Left renal pelvis (tissue), 4 donors: ENCODE measurements around the gene CCDC28A. TPM values are rescaled to one million over a fixed set of nuclear protein-coding genes. Genes with fewer than 3 reads are reported as not detected.

Experiments used
- DNase-seq, 4 donors: peaks; one replicate each; pipeline ENCODE4 v3.0.0-alpha.2; 2013; ENCODE audit warnings: low read depth in 4 of 4, low spot score in 3 of 4
- polyA plus RNA-seq, 4 donors: library from polyadenylated mRNA; unstranded; fragments of 120-200 nt; gene quantifications; one replicate each; pipeline ENCODE4 v1.2.1, GENCODE V29; 2013; ENCODE audit not compliant: insufficient read length in 4 of 4

Gene CCDC28A
- polyA plus RNA-seq, 4 donors, result 17.2 to 29.2 (median 28.2) TPM

DNA sequence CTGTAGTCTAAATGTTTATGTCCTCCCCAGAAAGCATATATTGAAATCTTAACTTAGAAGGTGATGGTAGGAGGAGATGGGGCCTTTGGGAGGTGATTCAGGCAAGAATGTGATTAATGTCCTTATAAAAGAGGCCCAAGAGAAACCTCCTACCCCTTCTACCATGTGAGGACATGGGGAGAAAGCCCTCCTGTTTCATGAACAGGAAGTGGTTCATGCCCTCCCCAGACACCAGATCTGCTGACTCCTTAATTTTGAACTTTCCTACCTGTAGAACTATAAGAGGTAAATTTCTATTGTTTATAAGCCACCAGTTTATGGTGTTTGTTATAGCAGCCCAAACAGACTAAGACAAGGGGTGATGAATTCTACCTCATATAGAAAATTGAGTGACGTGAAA lies 13.6 kb downstream of the CCDC28A start:
- DNase-seq, result no peak

DNA sequence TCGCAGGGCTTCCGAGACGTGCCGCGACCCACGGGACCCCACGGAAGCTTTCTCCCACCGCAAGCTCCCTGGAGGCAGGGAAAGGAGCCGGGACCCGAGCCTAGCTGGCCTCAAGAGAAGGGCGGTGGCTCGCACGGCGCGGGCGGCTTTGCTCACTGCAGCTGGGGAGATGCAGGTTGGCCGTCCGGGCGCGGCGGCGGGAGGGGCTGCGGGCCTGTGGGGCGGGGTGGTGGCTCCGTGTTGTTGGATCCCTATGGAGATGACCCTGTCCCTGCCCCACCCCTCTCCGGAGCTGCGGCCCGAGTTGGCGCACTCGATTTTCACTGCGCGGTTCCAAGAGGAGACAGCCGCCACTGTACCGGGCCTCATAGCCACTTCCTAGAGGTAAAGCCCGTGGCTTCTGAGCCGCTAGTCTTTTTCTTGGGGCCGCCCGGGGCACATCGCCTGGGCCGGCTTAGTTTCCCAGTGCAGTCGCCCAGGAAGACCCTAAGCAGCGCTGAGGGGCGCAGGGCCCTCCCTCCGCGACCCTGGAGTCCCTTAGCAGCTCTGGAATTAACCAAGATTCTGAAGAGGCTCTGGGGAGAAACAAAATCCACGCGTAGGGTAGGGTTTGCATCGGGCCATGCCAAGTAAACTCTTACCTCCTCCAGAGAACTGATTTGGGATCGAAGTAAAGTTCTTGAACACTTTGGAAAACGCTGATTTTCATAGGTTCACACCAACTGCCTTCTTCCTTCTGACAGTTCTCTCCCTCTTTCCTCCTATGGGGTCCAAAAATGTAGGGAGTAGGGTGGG lies 22.4 kb downstream of the CCDC28A start, which contains the start of gene ECT2L:
TSS of gene ECT2L (plus strand) at position 279 of the 795 bp plus-strand sequence. CDS start 17,188 bp downstream, outside the sequence.
- DNase-seq, result peak in 1 of 4 donors; percentile 24

DNA sequence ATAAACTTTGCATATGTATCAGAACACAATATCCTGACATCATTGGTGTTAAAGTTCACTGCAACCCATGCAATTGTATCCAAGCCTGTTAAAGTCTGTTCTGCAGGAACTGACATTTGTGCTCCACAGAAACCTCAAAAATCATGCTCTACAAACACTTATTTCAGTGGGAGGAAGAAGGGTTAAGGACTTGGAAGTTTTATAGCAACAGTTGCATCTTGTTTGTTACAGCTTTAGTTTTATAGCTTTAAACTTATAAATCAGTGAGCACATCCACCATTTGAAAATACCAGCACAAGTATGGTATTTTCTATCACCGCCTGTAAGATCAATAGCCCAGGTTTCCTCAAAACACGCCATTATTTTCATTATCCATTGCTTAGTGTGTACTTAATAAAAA lies 23.2 kb downstream of the CCDC28A start:
- DNase-seq, result no peak

DNA sequence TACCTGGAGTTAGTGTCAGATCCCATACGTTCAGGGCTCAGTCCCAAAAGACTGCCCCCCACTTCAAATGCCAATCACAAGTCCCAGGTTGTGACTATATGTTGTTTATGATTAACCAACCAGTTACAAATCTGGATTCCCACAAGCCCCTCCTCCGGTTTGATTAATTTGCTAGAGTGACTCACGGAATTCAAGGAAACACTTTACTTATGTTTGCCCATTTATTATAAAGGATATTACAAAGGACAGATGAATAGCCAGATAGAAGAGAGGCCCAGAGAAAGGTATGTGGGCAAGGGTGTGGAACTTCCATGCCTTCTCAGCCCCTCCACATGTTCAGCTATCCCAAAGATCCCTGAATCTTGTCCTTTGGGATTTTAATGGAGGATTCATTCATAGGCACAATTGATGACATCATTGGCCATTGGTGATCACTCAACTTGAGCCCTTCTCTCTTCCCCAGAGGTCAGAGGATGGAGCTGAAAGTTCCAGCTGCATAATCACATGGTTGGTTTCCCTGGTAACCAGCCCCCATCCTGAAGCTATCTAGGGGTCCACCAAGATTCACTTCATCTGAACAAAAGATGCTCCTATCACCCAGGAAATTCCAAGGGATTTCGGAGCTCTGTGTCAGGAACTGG lies 24.4 kb downstream of the CCDC28A start:
- DNase-seq, result no peak

DNA sequence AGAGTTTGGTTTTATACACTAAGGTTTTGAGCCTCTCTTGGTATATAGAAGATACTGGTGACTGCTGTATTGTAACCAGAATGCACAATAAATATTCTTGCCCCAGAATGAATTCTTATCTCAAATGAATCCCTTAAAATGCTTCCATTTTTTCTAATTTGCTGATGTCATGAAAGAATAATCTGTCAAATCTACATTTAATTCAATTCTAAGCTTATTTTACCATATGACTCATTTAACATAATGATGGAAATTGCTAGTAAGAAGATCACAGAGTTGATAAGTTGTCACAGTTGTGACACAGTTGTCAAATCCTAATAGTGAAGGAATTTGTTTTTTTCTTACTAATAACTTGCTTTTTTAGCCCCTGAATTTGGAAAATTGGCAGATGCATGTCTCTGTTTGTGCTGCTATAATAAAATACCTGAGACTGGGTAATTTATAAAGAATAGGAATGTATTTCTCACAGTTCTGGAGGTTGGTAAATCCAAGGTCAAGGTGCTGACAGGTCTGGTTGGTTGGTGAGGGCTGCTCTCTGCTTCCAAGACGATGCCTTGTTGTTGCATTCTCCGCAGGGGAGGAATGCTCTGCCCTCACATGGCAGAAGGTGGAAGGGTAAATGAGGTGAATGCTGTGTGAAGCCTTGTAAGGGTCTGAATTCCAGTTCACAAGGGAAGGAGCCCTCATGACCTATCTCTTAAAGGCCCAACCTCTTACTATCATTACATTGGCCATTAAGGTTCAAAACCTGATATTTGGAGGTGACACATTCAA lies 27.0 kb downstream of the CCDC28A start:
- no peak for DNase-seq

DNA sequence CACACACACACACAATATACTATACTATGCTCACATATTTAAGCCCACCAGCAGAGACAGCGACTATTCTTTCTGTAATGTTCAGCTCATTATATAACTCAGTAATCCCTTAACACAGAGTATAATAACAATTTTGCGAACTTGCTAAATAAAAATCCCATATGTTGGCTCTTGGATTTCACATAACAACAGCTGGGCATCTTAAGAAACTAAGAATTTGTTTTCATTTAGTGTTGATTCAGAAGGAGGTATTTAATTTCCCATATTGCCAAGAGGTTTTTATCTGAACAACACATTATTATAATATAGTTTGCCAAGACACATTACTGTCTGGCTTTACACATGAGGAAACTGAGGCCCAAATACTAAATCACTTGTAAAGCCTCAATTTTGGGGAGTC lies 29.8 kb downstream of the CCDC28A start:
- DNase-seq, result no peak

DNA sequence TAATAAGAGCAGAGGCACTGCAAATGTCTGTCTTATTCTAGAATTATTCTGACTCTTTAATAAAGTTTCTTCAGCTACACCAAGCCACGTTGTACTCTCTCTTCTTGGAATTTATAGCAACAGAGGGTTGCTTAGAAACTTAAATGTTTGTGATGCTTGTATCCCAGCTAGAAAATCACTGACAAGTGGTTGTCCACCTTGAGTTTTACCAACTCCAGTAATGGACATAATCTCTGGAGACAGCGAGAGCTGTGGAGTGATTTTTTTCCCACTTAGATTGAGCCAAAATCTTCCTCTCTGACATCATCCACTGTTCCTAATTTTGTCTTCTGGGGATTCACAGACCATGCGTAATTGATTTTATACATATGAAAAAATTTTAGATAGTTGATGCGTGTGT lies 30.3 kb downstream of the CCDC28A start:
- no peak for DNase-seq

DNA sequence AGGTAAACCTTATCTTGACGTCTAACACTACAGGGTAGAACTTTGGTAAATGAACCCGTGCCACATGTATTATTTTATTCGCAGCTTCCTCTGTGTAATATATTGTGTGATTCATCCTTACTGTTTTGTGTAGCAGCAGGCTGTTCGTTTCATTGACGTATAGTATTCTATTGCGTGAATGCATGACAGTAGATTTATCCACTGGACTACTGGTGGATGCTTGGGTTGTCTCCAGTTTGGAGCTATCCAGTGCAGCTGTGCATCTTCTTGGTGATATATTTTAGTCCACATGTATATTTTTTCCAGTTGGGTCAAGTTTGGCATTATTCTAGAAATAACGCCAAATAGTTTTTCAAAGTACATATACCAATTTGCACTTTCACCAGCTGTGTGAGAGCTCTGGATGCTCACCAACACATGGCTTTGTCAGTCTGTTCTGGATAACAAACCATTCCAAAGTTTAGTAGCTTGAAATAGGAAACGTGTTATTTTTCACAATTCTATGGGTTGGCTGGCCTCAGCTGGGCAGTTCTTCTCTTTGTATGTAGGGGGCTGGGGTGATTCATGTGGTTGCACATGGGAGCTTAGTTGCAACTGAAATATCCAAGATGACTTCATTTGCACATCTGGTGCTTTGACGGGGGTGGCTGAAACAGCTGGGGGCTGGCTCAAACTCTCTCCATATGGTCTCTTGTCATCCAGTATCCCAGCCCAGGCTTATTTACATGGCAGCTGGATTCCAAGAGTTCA lies 31.6 kb downstream of the CCDC28A start:
- DNase-seq, result no peak

DNA sequence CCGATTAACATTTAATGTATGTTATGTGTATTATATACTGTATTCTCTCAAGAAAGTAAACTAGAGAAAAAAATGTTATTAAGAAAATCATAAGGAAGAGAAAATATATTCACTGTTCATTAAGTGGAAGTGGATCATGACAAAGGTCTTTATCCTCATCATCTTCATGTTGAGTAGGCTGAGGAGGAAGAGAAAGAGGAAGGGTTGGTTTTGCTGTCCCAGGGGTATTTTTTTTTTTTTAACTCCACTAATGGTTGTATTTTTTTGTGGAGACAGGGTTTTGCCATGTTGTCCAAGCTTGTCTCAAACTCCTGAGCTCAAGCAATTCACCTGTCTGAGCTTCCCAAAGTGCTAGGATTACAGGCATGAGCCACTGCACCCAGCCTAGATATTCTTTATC lies 33.3 kb downstream of the CCDC28A start:
- no peak for DNase-seq

DNA sequence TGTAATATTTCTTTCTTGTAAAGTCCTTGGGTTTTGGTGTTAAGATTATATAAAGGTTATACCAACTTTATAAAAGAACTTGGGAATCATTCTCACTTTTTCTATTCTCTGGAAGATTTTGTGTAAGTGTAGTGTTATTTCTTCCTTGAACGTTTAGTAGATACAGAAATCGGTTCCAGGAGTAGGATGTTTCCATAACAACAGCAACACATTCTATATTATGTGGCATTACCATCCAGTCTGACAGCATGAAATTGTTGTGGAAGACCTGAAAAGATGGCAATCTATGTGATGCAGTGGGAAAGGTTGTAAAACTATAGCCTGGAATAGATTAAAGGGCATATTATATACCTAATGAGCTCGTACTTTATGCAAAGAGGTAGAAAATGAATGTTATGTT lies 36.1 kb downstream of the CCDC28A start:
- DNase-seq, result no peak

DNA sequence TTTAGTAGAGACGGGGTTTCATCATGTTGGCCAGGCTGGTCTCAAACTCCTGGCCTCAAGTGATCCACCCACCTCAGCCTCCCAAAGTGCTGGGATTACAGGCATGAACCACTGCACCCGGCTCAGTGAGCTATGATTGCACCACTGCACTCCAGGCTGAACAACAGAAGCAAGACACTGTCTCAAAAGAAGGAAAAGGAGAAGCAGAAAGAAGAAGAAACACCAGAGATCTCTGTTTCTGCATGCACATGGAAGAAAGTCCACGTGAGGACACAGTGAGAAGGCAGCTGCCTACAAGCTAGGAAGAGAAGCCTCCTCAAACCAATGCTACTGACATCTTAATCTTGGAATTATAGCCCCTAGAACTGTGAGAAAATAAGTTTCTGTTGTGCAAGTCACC lies 38.3 kb downstream of the CCDC28A start:
- no peak for DNase-seq

DNA sequence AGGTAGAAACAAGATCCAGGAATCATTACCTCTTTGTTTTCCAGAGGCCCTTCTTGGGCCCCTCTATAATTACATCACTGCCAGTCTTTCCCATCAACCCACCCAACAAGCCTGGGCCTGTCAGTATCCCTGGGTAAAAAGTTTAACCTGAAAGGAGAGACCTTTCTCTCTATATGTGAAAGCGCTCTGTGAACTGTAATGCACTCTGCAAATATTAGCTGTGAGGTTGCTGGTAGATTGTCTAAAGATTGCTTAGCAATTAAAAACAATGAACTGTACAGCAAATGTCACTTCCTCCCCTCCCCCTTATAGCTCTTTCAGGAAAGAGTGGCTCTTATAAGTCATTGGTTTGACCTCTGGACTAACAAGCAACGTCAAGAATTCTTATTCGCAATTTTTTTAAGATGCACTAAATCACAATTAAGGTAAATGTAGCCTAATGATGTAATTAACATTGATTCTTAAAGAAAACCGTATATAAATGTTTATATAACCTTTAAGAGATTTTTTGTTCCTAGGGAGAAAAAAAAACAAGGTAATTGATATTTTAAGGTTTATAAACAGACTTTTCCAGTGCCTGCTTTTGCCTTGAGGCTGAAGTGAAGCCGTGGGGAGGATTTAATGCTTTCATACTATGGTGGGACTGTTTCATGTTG lies 40.7 kb downstream of the CCDC28A start:
- DNase-seq, result no peak

DNA sequence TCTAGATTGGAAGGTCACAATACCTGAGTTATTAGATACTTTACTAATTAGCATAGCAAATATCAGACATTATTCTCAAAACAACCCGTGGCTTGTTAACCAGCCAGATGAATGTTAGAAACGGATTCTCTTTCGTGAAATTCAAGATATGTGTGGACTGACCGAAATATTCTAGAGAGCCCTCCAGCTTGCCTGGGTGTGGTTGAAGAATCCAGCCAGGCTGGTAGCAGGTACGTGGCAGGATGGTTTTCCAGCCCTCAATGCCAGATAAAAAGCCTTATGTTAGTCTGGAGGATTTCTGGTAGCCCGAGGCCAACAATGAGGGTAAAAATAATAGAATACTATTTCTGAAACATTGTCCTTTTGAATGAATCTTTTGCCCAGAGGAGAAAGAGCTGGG lies 41.7 kb downstream of the CCDC28A start:
- DNase-seq, result no peak

DNA sequence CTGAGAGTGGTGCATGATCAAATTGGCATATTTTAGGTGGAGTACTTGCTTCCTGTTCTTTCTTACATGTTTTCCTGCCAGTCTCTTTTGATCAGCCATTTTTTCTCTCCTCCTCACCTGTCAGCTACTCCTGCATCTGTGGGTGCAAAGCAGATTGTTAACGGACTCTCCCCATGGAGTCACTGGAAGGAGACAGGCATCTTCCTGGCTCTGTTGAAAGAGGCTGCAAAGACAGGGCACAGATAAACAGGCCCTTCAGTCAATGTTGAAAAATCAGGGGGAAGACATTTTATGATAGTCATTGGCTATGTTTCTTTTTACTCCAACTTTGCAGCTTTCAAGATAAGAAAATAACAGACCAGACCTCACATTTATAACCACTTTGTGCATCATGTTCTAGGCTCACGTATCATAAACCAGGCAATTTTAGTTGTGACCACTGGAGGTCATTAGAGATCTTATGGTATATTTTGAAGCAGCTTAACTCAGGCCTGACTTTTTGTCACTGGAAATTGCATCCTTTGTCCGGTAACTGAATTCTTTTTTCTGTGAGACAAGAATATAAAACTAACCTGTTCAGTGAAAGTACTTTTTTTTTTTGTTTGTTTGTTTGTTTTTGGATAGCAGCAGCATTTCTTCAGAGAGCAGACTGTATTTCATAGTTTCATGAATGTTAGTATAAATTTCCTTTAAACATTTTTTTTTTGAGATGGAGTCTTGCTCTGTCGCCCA lies 42.4 kb downstream of the CCDC28A start:
- peak in 2 of 4 donors; percentile 35 to 56 for DNase-seq

DNA sequence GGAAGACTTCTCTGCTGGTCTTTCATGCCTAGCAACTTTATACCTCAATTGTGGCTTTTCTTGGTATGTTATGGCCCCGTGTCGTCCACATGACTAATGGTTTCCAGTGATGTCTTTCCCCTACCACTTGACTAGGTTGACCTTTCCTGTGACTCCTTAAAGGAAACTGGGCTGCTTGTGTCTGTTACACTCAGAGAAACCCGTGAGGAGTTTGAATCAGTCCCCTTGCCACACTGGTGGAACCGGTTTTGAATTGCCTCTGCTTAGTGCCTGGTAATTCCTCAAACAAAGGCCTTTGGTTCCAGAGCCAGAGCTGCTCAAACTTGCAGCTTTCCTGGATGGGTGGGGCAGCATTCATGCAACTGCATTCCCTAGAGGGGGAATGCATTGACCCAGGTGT lies 44.2 kb downstream of the CCDC28A start:
- peak in 3 of 4 donors; percentile 59 to 75 (median 68) for DNase-seq

DNA sequence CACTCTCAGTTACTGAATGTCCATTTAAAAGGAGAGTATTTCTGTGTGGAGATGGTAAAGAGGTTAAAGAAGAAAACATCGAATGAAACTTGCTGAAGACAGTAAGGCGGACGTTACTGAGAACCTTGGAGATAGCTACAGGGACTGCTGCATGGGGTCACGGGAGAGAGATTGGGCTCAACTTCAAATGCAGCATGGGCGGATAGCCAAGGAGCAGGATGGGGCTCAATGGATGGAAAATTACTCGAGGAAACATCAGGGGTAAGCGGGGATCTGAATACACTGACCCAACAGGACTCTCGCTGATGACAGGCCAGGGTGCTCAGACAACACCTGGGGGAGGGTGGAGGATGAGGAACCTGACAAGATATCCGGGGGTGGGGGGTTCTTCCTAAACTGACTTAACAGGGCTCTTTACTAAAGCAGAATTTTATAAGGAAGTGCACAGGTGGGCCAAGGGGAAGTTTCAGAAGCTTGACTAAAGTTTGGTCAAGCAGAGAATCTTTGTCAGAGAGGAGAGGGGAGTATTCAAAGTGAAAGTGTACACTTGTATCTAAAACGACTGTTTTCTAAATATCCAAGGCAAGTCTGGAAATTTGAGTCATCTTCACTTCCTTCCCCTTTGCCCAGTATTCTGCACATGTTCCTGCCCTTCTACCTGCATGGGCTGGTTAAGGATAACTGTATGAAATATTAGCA lies 45.1 kb downstream of the CCDC28A start:
- no peak for DNase-seq

DNA sequence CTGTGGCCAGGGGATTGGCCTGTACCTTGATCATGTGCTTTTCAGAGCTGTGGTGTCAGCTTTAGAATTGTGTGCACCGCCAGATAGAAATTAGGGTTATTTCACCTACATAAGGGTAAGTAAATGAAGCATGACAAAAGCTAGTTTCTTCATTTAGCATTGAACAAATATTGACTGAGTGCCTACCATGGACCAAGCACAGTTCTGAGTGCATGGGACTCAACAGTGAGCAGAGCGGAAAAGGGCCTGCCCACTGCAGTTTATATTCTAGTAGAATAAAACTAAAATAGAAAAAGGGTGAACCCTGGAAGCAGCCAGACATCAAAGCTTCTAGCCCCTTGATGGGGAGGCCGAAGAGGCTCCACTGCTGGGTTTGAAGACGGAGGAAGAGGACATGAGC lies 48.0 kb downstream of the CCDC28A start:
- DNase-seq, result no peak

DNA sequence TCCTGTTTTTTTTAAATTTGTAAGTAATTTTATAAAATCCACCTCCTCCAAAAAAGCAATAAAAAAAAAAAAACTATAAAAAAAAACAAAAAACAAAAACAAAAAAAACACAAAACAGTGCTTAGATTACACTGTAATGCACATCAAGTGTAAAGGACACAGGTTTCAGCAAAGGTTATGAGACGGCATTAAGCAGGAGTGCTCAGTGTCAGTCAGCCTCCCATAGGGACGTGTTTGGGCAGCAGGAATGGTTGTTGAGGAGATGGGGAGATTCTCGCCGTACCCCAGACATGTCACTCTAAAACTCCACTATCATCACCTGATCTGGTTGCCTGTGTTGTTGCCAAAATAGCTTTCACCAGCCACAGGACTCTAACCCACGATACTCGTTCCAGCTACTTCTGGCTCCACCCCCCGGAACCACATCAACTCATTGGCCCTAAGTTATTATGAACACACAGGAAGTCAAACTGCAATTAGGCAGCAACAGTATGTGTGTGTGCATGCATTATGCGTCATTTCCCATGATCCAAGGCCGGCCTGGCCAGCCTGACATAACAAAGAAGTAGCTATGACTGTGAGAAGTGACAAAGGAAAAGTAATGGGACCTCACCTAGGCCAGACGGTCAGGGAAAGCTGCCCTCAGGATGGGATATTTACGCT lies 51.0 kb downstream of the CCDC28A start:
- no peak for DNase-seq
